GM12878 (cell line): ENCODE measurements around the gene MCM9. TPM values are rescaled to one million over a fixed set of nuclear protein-coding genes. Genes with fewer than 3 reads are reported as not detected.

Source experiments
- ATAC-seq: fragments of 200-7000 bp; cut with Tn5 transposase; 3 replicates; pipeline ENCODE4 v1.9.1; 2020; ENCODE audit warnings: mild to moderate bottlenecking, moderate library complexity
- BruUV-seq: library from RNA; stranded (reverse); fragments of 400-500 nt; replicated peaks from 2 replicates; lab custom pipeline; 2021; lab: Mats Ljungman, UMichigan
- CTCF ChIA-PET: fragments of 300-600 bp; sonication (Branson Sonifier 250); formaldehyde crosslinking; extraction: SDS; loops from one replicate; lab custom pipeline; 2021; ENCODE audit warnings: inconsistent platforms; lab: Yijun Ruan, JAX
- POLR2A ChIA-PET: fragments of 350-600 bp; formaldehyde crosslinking; extraction: SDS; loops from one replicate; lab custom pipeline; 2021; ENCODE audit warnings: inconsistent platforms; lab: Charles Lee
- RAD21 ChIA-PET: fragments of 300-600 bp; sonication (Branson Sonifier 250); formaldehyde crosslinking; loops from one replicate; lab custom pipeline; 2023; ENCODE audit warnings: antibody characterized with exemption; ENCODE audit not compliant: unreplicated experiment; lab: Charles Lee
- SMC1A ChIA-PET: fragments of 300-600 bp; sonication (Branson Sonifier 250); formaldehyde crosslinking; loops from one replicate; lab custom pipeline; 2023; ENCODE audit not compliant: unreplicated experiment, uncharacterized antibody; lab: Charles Lee
- DNase-seq: peaks from one replicate; pipeline ENCODE4 v3.0.0-alpha.2; 2011; ENCODE audit warnings: low read depth, low spot score
- FAIRE-seq: peaks from 3 replicates; lab custom pipeline; 2011; peaks lifted over from hg19 to GRCh38; lab: Jason Lieb, UNC
- H2AFZ ChIP-seq: 2 replicates; pipeline ENCODE4 v1.6.0; 2011; ENCODE audit warnings: low read depth, low read length, control low read depth; ENCODE audit not compliant: control insufficient read depth
- H3K27ac ChIP-seq: 2 replicates; pipeline ENCODE4 v1.5.1; 2011; ENCODE audit warnings: control low read depth; ENCODE audit not compliant: control insufficient read depth, insufficient read depth
- H3K27me3 ChIP-seq, 2 experiments: replicated peaks in 1 of 2; 2 replicates each; pipeline versions ENCODE4 v1.6.0 to v1.6.1; 2011; ENCODE audit warnings: low read length in 1 of 2; ENCODE audit not compliant: control insufficient read depth in 2 of 2, insufficient read depth in 2 of 2
- H3K36me3 ChIP-seq, 2 experiments: 2 replicates each; pipeline ENCODE4 v1.5.1; 2011; ENCODE audit warnings: low read length in 1 of 2; ENCODE audit not compliant: control insufficient read depth in 2 of 2, insufficient read depth in 2 of 2
- H3K4me1 ChIP-seq: 2 replicates; pipeline ENCODE4 v1.6.1; 2011; ENCODE audit warnings: mild to moderate bottlenecking, low read length, moderate library complexity, mixed read lengths; ENCODE audit not compliant: control insufficient read depth, insufficient read depth
- H3K4me2 ChIP-seq: 2 replicates; pipeline ENCODE4 v1.6.0; 2011; ENCODE audit warnings: control low read depth; ENCODE audit not compliant: control insufficient read depth, insufficient read depth
- H3K4me3 ChIP-seq: fragments of 200-600 bp; sonication (generic); 2 replicates; pipeline ENCODE4 v1.5.1; 2016
- H3K79me2 ChIP-seq: 2 replicates; pipeline ENCODE4 v1.6.0; 2011; ENCODE audit warnings: low read length; ENCODE audit not compliant: control insufficient read depth, insufficient read depth
- H3K9ac ChIP-seq: 2 replicates; pipeline ENCODE4 v1.8.0; 2011; ENCODE audit warnings: low read length, control low read depth, mixed read lengths; ENCODE audit not compliant: control insufficient read depth, insufficient read depth
- H3K9me3 ChIP-seq: replicated peaks from 3 replicates; pipeline ENCODE4 v1.5.1; 2011; ENCODE audit warnings: mild to moderate bottlenecking, low read length; ENCODE audit not compliant: control insufficient read depth, insufficient read depth
- H4K20me1 ChIP-seq: 2 replicates; pipeline ENCODE4 v1.6.0; 2011; ENCODE audit not compliant: control insufficient read depth, insufficient read depth
- CBFB ChIP-seq: IDR thresholded peaks from 2 replicates; pipeline ENCODE4 v1.6.1; 2016; ENCODE audit warnings: antibody characterized with exemption, low read depth
- CEBPB ChIP-seq, 2 experiments: fragments of 150-350 bp in 1 of 2; IDR thresholded peaks; 2 replicates each; pipeline ENCODE4 v1.6.1; 2012 to 2014; ENCODE audit warnings: low read depth in 2 of 2, low read length in 2 of 2, borderline replicate concordance in 1 of 2, inconsistent platforms in 1 of 2
- FOS ChIP-seq: IDR thresholded peaks from 3 replicates; pipeline ENCODE4 v1.6.1; 2011; ENCODE audit warnings: borderline replicate concordance; ENCODE audit not compliant: insufficient read length; ENCODE audit errors: extremely low read depth
- GATAD2B ChIP-seq: fragments of 450-650 bp; conservative IDR thresholded peaks from 2 replicates; pipeline ENCODE4 v1.6.1; 2017; ENCODE audit warnings: low read depth, mild to moderate bottlenecking, moderate library complexity
- JUND ChIP-seq: IDR thresholded peaks from 2 replicates; pipeline ENCODE4 v1.6.1; 2012; ENCODE audit warnings: low read depth, mild to moderate bottlenecking, low read length, improper control_type of control experiment, moderate library complexity
- MTA2 ChIP-seq: fragments of 450-650 bp; IDR thresholded peaks from 2 replicates; pipeline ENCODE4 v1.6.1; 2016; ENCODE audit warnings: low read depth, mild to moderate bottlenecking, moderate library complexity
- MYC ChIP-seq: IDR thresholded peaks from 2 replicates; pipeline ENCODE4 v1.6.1; 2011; ENCODE audit warnings: mild to moderate bottlenecking, low read length, moderate library complexity, inconsistent platforms; ENCODE audit not compliant: insufficient read depth, insufficient replicate concordance, insufficient read length, severe bottlenecking
- REST ChIP-seq: IDR thresholded peaks from 2 replicates; pipeline ENCODE4 v1.6.1; 2012; ENCODE audit warnings: mild to moderate bottlenecking, low read depth, low read length
- TAF1 ChIP-seq: IDR thresholded peaks from 2 replicates; pipeline ENCODE4 v1.6.1; 2011; ENCODE audit warnings: mild to moderate bottlenecking, low read depth, low read length, borderline replicate concordance
- TCF3 ChIP-seq: IDR thresholded peaks from 2 replicates; pipeline ENCODE4 v1.6.1; 2012; ENCODE audit warnings: low read depth, mild to moderate bottlenecking, low read length, borderline replicate concordance; ENCODE audit not compliant: insufficient read depth
- in situ Hi-C: fragments of 300-500 bp; cut with MboI; formaldehyde crosslinking; loops from 9 replicates; pipeline ENCODE4 v1.14.3; 2018; ENCODE audit warnings: mixed read lengths
- intact Hi-C: fragments of 100-400 bp; cut with micrococcal nuclease; formaldehyde crosslinking; loops from one replicate; pipeline ENCODE4 v1.14.2; 2022; ENCODE audit not compliant: unreplicated experiment
- polyA plus RNA-seq, 11 experiments: library from polyadenylated mRNA; depleted of rRNA in 4 of 11; unstranded in 6 of 11; stranded (reverse) in 5 of 11; fragments of >200 nt; fragmentation: Nextera tagmentation in 4 of 11; fragmentation: Illumina TruSeq in 1 of 11; extraction: Ambion mirVana in 4 of 11; extraction: Trizol in 1 of 11; gene quantifications; 1 replicate in 1 of 11; 2 replicates in 10 of 11; pipeline versions ENCODE4 v1.2.1 to v1.2.3, GENCODE V29; 2011 to 2016; ENCODE audit warnings: inconsistent platforms in 2 of 11, missing spikeins in 2 of 11, low read depth in 1 of 11
- total RNA-seq, 4 experiments: library from RNA; depleted of rRNA in 3 of 4; stranded (reverse); fragments of >200 nt in 3 of 4; fragmentation: Illumina TruSeq in 1 of 4; extraction: Trizol in 1 of 4; gene quantifications; 2 replicates each; pipeline versions ENCODE4 v1.2.1 to v1.2.3, GENCODE V29; 2013 to 2021
- TF ChIP-seq, protein P1 (sequence below): IDR thresholded peaks from 2 replicates; pipeline ENCODE4 v1.6.1; 2012; ENCODE audit warnings: improper control_type of control experiment, low read depth, low read length; ENCODE audit not compliant: insufficient replicate concordance

MCM9 gene
- total and polyA plus RNA-seq, 10 of the 15 experiments (the other 5 are each of a cell fraction or from before 2014, with no cell fraction given) = 3.4 to 18.5 (median 9.7) TPM

GRCh38 chr6:118902726-118903125 lies 32.2 kb downstream of the MCM9 start:
- H3K36me3 ChIP-seq = peaks cover 5 to 22% of the 10 kb centered on the region in 2 experiments; a peak in 3 of 4 replicates
- BruUV-seq = no TSS peak
- intact Hi-C loops = no loop called here
- no peak overlapping the region for H2AFZ ChIP-seq
- H4K20me1 ChIP-seq = no peaks in the 10 kb centered on the region
- H3K4me3 ChIP-seq = no peak overlapping the region
- RAD21 ChIA-PET = interaction anchor here (0.9 to 1.6 kb wide), 2 partner anchors 14 to 32 kb away, joined by 3 to 4 read pairs; no protein-coding TSS in a partner anchor
- CTCF ChIA-PET = interaction anchor here (0.7 kb wide), 1 partner anchor 26 kb away, joined by 3 read pairs; no protein-coding TSS in a partner anchor
- H3K9ac ChIP-seq = no peak overlapping the region
- no peaks in the 10 kb centered on the region for H3K9me3 ChIP-seq
- no peak for DNase-seq
- no peaks in the 10 kb centered on the region for H3K27me3 ChIP-seq
- no peak overlapping the region for H3K4me2 ChIP-seq
- H3K27ac ChIP-seq = no peak overlapping the region
- SMC1A ChIA-PET = interaction anchor here (0.8 to 2.0 kb wide), 3 partner anchors 9 to 32 kb away, joined by 3 to 5 read pairs (median 5); partner anchors contain the start of genes ASF1A and MCM9
- no peak for FAIRE-seq
- no peaks in the 10 kb centered on the region; the same call in 1 of the 2 replicates for H3K4me1 ChIP-seq
- no peak for ATAC-seq
- H3K79me2 ChIP-seq = peaks cover 38% of the 10 kb centered on the region
- POLR2A ChIA-PET = interaction anchor here (0.6 kb wide), 1 partner anchor 327 kb away, joined by 5 read pairs; no protein-coding TSS in a partner anchor
- in situ Hi-C loops = no loop called here
- TF ChIP-seq TAF1 (no peak), GATAD2B (no peak), CEBPB (IDR thresholded peaks at IDR 0.05; ENCODE audit: borderline replicate concordance in 1 of 2, low read depth in 2 of 2, low read length in 2 of 2) (no peak), TCF3 (no peak), JUND (no peak), MYC (no peak), MTA2 (no peak), FOS (no peak), REST (no peak), CBFB (no peak)
- TF ChIP-seq, protein P1, sequence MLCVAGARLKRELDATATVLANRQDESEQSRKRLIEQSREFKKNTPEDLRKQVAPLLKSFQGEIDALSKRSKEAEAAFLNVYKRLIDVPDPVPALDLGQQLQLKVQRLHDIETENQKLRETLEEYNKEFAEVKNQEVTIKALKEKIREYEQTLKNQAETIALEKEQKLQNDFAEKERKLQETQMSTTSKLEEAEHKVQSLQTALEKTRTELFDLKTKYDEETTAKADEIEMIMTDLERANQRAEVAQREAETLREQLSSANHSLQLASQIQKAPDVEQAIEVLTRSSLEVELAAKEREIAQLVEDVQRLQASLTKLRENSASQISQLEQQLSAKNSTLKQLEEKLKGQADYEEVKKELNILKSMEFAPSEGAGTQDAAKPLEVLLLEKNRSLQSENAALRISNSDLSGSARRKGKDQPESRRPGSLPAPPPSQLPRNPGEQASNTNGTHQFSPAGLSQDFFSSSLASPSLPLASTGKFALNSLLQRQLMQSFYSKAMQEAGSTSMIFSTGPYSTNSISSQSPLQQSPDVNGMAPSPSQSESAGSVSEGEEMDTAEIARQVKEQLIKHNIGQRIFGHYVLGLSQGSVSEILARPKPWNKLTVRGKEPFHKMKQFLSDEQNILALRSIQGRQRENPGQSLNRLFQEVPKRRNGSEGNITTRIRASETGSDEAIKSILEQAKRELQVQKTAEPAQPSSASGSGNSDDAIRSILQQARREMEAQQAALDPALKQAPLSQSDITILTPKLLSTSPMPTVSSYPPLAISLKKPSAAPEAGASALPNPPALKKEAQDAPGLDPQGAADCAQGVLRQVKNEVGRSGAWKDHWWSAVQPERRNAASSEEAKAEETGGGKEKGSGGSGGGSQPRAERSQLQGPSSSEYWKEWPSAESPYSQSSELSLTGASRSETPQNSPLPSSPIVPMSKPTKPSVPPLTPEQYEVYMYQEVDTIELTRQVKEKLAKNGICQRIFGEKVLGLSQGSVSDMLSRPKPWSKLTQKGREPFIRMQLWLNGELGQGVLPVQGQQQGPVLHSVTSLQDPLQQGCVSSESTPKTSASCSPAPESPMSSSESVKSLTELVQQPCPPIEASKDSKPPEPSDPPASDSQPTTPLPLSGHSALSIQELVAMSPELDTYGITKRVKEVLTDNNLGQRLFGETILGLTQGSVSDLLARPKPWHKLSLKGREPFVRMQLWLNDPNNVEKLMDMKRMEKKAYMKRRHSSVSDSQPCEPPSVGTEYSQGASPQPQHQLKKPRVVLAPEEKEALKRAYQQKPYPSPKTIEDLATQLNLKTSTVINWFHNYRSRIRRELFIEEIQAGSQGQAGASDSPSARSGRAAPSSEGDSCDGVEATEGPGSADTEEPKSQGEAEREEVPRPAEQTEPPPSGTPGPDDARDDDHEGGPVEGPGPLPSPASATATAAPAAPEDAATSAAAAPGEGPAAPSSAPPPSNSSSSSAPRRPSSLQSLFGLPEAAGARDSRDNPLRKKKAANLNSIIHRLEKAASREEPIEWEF = no peak
